Activated CD8-positive, alpha-beta memory T cell treated with anti-CD3 and anti-CD28 coated beads, Interleukin-2, amount 50 U/mL, for 48 hours (primary cell): Measurements from ENCODE around the gene GNG14.
"Not testable (repeated sequence)": the region's sequence is repeated elsewhere in the genome, so short reads cannot be mapped to it uniquely, and the experiment has no call there.

Source experiments
- DNase-seq: peaks from one replicate; pipeline ENCODE4 v3.0.0-alpha.2; 2020

Gene GNG14

DNA sequence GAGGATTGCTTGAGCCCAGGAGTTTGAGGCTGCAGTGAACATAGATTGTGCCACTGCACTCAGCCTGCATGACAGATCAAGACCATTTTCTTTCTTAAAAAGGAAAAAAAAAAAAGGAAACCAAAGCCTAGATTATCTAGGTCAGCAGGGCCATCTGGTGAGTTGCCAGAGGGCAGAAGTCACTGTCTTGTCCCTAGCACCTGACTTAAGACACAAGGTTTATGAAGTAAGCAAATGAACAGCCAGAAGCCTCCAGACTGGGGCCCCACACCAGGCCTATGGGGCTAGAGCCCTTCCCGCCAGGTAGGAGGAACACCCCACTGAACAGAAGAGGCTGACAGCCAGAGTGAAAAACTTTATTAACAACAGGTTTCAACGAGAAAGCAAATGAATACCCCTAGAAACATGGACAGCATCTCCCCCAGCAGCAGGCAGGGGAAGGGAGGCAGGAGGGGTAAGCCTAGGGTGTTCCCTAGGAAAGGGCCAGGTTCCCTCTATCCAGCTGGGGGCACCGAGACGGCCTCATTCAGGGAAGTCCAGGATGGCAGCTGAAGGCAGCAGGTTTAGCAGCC is 20.0 kb upstream of the GNG14 start:
- DNase-seq, result no peak

DNA sequence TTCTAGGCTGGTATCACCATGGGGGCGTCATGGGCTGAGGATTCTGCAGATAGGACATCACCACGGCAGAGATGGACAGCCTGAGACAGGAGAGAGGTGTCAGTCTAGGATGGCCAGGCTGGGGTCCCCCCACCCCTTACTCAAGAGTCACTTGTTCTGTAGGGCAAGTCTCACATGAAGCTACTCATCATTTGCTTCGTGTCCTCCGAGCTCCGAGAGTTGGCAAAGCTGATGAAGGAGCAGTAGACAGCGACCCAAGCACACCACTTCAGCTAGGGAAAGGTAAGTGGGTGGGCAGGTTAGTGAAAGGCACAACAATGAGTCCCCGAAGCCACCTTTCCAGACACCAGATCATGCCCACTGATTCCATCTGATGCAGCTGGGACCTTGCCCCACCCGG is 19.5 kb upstream of the GNG14 start:
- no peak for DNase-seq

DNA sequence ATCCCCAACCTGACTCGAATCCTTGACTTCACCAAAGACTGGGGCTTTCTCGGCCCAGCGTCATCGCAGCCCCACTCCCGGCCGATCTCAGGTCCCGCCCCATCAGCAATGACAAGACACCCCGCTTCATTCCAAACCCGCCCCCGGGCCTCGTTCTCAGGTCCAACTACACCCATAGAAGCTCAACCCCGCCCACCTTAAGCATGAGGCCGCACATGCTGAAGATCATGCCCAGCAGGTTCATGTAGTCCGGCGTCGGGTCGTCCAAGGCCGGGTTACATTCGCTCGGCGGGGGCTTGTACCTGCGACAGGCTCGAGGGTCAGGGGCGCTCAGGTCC is 18.9 kb upstream of the GNG14 start:
- DNase-seq, result peak; percentile 81

- peak; percentile 88 for DNase-seq
Measured at GRCh38 chr19:12669270-12670158, 18.3 kb upstream of the GNG14 start.

GRCh38 chr19:12670159-12670928 is 17.5 kb upstream of the GNG14 start:
- no peak for DNase-seq

DNA sequence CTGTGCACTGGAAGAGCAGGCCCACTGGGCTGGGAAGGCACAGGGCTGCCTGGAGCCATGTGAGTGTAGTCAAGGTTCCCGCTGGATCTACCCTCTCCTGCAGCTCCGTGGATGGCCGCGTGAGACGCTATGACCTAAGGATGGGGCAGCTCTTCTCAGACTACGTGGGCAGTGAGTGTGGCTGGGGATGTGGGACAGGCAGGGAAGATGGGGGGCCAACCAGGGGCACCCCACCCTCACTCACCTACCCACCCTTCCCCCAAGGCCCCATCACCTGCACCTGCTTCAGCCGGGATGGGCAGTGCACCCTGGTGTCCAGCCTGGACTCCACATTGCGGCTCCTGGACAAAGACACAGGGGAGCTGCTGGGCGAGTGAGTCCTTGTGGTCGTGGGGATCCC is 15.1 kb upstream of the GNG14 start:
- DNase-seq, result no peak

GRCh38 chr19:12675399-12675798 is 12.4 kb upstream of the GNG14 start:
- no peak for DNase-seq

- DNase-seq, result no peak
Measured at GRCh38 chr19:12675940-12676339, 11.9 kb upstream of the GNG14 start.

DNA sequence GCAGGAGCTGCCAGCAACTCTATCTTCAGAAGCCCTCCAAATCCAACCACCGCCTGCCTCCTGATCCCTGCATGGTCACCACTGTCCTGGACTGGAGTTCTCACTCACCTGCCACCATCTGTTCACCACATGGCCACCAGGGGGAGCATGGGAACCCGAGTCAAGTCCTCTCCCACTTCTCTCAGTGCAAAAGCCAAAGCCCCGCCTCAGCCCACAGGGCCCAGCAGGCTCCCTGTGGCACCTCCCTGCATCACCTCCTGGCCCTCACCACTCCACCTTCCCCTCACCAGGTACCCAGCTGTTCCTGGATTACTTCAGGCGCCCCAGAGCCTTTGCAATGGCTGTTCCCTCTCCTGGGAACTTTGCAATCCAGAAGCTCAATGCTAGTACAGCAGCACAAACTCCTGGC is 11.4 kb upstream of the GNG14 start:
- DNase-seq, result peak; percentile 96

DNA sequence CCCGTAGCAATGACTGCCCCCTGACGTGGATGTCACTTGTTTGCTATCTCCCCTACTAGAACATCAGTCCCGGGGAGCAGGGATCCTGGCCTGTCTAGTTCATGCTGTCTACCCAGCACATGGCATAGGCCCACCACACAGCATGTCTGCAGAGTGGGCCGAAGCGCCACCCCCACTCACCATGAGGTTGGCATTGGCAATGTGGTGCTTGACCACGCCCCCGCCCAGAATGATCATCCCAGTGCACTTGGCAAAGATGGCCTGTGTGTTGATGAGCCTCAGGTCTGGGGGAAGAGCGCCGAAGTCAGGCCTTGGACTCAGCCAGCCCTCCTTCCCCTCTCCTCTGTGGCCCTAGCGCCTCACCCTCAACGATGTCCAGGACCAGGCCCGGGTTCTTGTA is 10.9 kb upstream of the GNG14 start:
- no peak for DNase-seq

DNA sequence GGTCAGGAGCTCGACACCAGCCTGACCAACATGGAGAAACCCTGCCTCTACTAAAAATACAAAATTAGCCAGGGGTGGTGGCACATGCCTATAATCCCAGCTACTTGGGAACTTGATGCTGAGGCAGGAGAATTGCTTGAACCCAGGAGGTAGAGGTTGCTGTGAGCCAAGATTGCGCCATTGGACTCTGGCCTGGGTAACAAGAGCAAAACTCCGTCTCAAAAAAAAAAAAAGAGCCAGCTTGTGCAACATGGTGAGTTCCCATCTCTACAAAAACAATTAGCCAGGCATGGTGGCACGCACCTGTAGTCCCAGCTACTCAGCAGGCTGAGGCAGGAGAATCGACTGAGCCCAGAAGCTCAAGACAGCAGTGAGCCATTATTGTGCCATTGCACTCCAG is 9.8 kb upstream of the GNG14 start:
- DNase-seq, result not testable (repeated sequence)

GRCh38 chr19:12680034-12680433 is 7.8 kb upstream of the GNG14 start:
- DNase-seq, result no peak

DNA sequence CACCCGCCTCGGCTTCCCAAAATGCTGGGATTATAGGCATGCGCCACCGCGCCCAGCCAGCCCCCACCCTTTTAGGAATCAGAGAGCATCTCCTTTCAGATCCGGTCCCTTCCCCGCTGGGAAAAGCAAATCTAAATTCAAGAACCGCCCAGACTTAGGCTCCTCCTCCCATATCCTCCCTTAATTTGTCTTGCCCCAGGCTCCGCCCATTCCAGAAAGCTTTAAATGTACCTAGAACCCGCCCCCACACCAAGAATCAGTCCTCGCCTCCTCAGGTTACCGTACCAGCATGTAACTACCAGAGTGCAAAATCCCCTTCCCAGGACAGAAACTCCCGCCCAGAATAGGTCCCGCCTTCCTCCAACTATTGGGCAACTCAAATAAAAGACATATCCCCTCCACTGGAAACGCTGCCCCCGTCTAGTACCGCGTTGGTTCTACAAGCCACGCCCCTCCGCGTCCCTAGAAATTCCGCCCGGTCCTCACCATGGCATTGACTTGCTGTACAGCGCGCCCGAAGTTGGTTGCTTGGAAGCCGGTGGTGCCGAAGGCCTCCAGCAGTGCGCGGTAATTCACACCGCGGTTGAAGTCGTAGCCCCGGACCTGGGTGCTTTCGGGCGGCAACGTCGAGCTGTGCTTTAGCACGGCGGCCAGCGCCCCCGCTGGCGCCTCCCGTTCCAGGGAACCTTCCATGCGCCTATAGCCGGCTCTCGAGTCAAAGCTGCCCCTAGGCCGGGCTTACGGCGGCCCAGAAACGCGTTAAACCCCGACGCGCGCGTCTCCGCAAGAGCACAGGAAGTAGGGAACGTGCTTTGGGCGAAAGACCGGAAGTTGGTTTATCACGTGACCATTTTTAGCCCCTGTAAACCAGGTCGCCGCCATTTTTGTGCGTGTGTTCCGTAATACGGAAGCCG is 6.5 kb upstream of the GNG14 start, which contains the start of gene DHPS:
Gene DHPS, minus strand, starts transcription at position 807 of the 914 bp plus-strand sequence. Its CDS starts 114 bp downstream, at position 693.
- peak; percentile 92 for DNase-seq

- no peak for DNase-seq
Measured at GRCh38 chr19:12685831-12686230, 2.0 kb upstream of the GNG14 start.

DNA sequence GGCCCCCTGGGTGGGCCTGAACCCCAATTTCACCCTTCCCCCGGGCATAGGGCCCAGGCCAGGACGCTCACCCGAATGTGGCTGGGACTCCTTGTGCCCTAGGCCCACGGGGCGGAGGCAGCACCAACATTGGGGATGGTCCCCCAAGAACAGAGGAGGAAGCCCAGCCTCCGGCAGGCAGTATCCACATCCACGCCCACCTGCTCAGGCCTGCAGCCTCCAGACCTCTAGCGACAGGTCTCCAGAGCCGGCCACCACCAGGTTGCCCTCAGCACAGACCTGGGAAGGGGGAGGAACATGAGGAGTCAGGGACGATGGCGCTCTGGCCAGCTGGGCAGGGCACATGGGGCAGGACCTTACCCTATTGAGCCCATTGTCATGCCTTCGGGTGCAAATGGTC is 1.2 kb downstream of the GNG14 start:
- DNase-seq, result no peak

GRCh38 chr19:12689581-12690216 is 1.9 kb downstream of the GNG14 start:
- no peak for DNase-seq

- no peak for DNase-seq
Measured at GRCh38 chr19:12692960-12693359, 5.2 kb downstream of the GNG14 start.

DNA sequence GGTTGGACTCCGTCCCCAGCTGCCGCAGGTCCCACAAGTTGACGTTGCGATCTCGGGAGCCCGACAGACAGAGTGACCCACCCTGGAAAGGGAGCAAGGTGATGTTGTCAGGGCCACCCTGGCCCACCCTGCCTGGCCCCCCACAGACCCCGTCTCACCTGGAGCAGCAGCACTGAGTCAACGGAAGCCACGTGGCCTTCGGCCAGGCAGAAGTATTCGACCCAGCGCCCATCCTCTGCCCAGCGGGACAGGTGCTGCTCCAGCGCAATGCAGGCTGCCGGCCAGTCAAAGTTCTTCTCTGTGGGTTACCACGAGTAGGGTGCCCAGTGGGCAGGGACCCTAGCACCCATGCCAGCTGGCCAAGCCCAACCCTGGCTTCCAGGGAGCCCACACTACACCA is 6.8 kb downstream of the GNG14 start:
- no peak for DNase-seq

DNA sequence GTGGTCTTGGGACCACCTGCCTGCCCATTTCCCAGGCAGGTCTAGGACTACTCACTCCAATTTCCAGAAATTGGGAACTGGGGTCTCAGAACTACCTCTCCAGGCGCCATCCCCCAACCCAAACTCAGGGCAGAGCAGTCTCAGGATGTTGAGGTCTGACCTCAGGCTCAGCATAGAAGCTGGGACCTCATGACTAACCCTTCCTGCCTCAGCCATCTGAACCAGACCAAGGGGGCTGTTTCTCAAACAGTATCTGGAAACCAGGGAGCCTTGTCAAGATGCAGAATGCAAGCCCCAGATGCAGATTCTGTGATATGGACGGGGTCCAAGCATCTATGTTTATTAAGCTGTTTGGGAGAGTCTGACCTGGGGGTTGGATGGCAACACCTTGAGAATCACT is 7.3 kb downstream of the GNG14 start:
- no peak for DNase-seq

GRCh38 chr19:12695514-12695913 is 7.7 kb downstream of the GNG14 start:
- no peak for DNase-seq

DNA sequence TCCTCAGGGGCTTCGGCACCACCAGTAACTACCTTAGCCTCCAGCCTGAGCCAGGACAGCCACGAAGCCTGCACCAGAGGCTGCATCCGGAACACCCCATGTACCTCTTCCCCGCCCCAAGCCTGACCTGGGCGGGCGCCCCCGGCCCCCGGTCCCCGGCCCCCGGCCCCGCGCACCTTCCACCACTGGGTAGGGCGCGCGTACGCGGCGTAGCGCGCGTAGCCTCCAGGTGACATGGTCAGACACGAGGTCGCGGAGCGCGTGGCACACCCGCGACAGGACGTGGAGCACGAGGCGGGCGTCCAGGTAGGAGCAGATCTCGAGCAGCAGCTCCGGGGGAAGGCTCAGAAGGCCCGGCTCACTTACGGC is 8.2 kb downstream of the GNG14 start:
- DNase-seq, result no peak
